NCI-H146 (cell line): ENCODE results near the gene CYP4Z1.
A peak's percentile ranks its signal among the peaks of the same experiment; 100 is the strongest.
"Not testable (repeated sequence)": the region's sequence is repeated elsewhere in the genome, so short reads cannot be mapped to it uniquely, and the experiment has no call there.

Source experiments
- DNase-seq: peaks from one replicate; lab custom pipeline; 2025; lab: John Stamatoyannopoulos, UW

Gene CYP4Z1

GRCh38 chr1:47067097-47067594 lies at the start of gene CYP4Z1:
Gene CYP4Z1, plus strand, starts transcription at chr1:47067231. Its CDS starts 260 bp downstream, at chr1:47067491.
- no peak for DNase-seq

- no peak for DNase-seq
Measured at GRCh38 chr1:47021070-47021469, 46.0 kb upstream of the CYP4Z1 start.

GRCh38 chr1:47023268-47024140 lies 43.5 kb upstream of the CYP4Z1 start, which contains the start of gene CYP4X1:
Gene CYP4X1, plus strand, starts transcription at chr1:47023669. Its CDS starts 149 bp downstream, at chr1:47023818.
- DNase-seq: peak; percentile 0

GRCh38 chr1:47024141-47024801 lies 42.8 kb upstream of the CYP4Z1 start:
- DNase-seq: no peak

GRCh38 chr1:47030170-47030805 lies 36.7 kb upstream of the CYP4Z1 start:
- no peak for DNase-seq

GRCh38 chr1:47031059-47031458 lies 36.0 kb upstream of the CYP4Z1 start:
- no peak for DNase-seq

- no peak for DNase-seq
Measured at GRCh38 chr1:47031585-47031984, 35.4 kb upstream of the CYP4Z1 start.

GRCh38 chr1:47036764-47037163 lies 30.3 kb upstream of the CYP4Z1 start:
- no peak for DNase-seq

- no peak for DNase-seq
Measured at GRCh38 chr1:47059376-47059775, 7.7 kb upstream of the CYP4Z1 start.

- not testable (repeated sequence) for DNase-seq
Measured at GRCh38 chr1:47069080-47069479, 2.0 kb downstream of the CYP4Z1 start.

GRCh38 chr1:47069509-47069908 lies 2.5 kb downstream of the CYP4Z1 start:
- not testable (repeated sequence) for DNase-seq

- DNase-seq: not testable (repeated sequence)
Measured at GRCh38 chr1:47089356-47089755, 22.3 kb downstream of the CYP4Z1 start.

- DNase-seq: not testable (repeated sequence)
Measured at GRCh38 chr1:47091476-47091875, 24.4 kb downstream of the CYP4Z1 start.

- no peak for DNase-seq
Measured at GRCh38 chr1:47104816-47105215, 37.8 kb downstream of the CYP4Z1 start.

- no peak for DNase-seq
Measured at GRCh38 chr1:47106792-47107191, 39.8 kb downstream of the CYP4Z1 start.

GRCh38 chr1:47107851-47108574 lies 41.0 kb downstream of the CYP4Z1 start:
- DNase-seq: not testable (repeated sequence)

GRCh38 chr1:47109482-47109881 lies 42.5 kb downstream of the CYP4Z1 start:
- not testable (repeated sequence) for DNase-seq

- DNase-seq: no peak
Measured at GRCh38 chr1:47113178-47113577, 46.1 kb downstream of the CYP4Z1 start.

GRCh38 chr1:47121039-47121438 lies 54.0 kb downstream of the CYP4Z1 start:
- DNase-seq: not testable (repeated sequence)

GRCh38 chr1:47124834-47125233 lies 57.8 kb downstream of the CYP4Z1 start:
- not testable (repeated sequence) for DNase-seq

GRCh38 chr1:47126997-47127396 lies 60.0 kb downstream of the CYP4Z1 start:
- not testable (repeated sequence) for DNase-seq

GRCh38 chr1:47128221-47128620 lies 61.2 kb downstream of the CYP4Z1 start:
- no peak for DNase-seq
